Lower leg skin (tissue), 3 donors: ENCODE measurements around the gene ZNF606.

Experiments
- CTCF ChIP-seq, 3 donors: fragments of 450-650 bp; IDR thresholded peaks; one replicate each; pipeline ENCODE4 v1.5.1; 2016; ENCODE audit warnings: antibody characterized with exemption in 3 of 3, mild to moderate bottlenecking in 3 of 3, moderate library complexity in 2 of 3
- POLR2A ChIP-seq, 2 donors: fragments of 450-650 bp; IDR thresholded peaks; one replicate each; pipeline ENCODE4 v1.6.1; 2016 to 2017; ENCODE audit warnings: antibody characterized with exemption in 2 of 2, mild to moderate bottlenecking in 1 of 2, moderate library complexity in 1 of 2

- TF ChIP-seq CTCF (IDR thresholded peaks at IDR 0.05) (no peak), POLR2A (IDR thresholded peaks at IDR 0.05) (no peak)
These were observed at the start of gene ZNF606 for GRCh38 chr19:58002384-58003173.
